Esophagus squamous epithelium (tissue), 4 donors: ENCODE measurements around the gene NDRG3.

Experiments
- POLR2A ChIP-seq, 4 donors: fragments of 450-650 bp; IDR thresholded peaks; one replicate each; pipeline ENCODE4 v1.6.1; 2017; ENCODE audit warnings: antibody characterized with exemption in 4 of 4, mild to moderate bottlenecking in 4 of 4, moderate library complexity in 3 of 4
- TF ChIP-seq, protein P1 (sequence below), 6 experiments: fragments of 450-650 bp in 4 of 6; fragments of 200-600 bp in 2 of 6; sonication (generic) in 2 of 6; IDR thresholded peaks; one replicate each; pipeline ENCODE4 v1.5.1; 2016 to 2019; ENCODE audit warnings: antibody characterized with exemption in 6 of 6, mild to moderate bottlenecking in 4 of 6, moderate library complexity in 4 of 6

DNA sequence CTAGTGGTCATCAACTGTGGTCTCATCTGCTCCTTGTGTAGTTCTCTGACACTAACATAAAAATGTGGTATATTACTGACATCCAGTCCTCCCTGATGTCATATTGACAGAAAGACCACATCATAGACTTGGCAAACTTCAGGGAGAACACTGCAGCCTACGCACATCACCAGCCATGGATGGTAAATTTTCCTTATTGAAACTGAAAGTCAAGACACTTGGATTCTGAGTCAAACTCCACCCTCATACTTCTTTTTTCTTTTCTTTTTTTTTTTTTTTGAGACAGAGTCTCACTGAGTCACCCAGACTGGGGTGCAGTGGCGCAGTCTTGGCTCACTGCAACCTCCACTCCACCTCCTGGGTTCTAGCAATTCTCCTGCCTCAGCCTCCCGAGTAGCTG is 25.4 kb downstream of the NDRG3 start:
- TF ChIP-seq, protein P1, sequence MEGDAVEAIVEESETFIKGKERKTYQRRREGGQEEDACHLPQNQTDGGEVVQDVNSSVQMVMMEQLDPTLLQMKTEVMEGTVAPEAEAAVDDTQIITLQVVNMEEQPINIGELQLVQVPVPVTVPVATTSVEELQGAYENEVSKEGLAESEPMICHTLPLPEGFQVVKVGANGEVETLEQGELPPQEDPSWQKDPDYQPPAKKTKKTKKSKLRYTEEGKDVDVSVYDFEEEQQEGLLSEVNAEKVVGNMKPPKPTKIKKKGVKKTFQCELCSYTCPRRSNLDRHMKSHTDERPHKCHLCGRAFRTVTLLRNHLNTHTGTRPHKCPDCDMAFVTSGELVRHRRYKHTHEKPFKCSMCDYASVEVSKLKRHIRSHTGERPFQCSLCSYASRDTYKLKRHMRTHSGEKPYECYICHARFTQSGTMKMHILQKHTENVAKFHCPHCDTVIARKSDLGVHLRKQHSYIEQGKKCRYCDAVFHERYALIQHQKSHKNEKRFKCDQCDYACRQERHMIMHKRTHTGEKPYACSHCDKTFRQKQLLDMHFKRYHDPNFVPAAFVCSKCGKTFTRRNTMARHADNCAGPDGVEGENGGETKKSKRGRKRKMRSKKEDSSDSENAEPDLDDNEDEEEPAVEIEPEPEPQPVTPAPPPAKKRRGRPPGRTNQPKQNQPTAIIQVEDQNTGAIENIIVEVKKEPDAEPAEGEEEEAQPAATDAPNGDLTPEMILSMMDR (IDR thresholded peaks at IDR 0.05): no peak
- no peak for TF ChIP-seq POLR2A (IDR thresholded peaks at IDR 0.05)
